Activated CD8-positive, alpha-beta memory T cell treated with anti-CD3 and anti-CD28 coated beads for 24 hours (primary cell): ENCODE data around the gene LARP4B.

Experiments used
- DNase-seq: peaks from one replicate; pipeline ENCODE4 v3.0.0-alpha.2; 2020

Gene LARP4B

GRCh38 chr10:759898-760477 lies 171.5 kb downstream of the LARP4B start:
- DNase-seq = no peak
